KMS-11 (cell line): ENCODE measurements around the gene SLC1A7.

Experiments
- H2AFZ ChIP-seq: fragments of 200-600 bp; sonication (generic); 2 replicates; pipeline ENCODE4 v1.6.1; 2016; ENCODE audit warnings: antibody characterized with exemption, mixed run types, low read depth
- H3K27ac ChIP-seq: fragments of 200-600 bp; sonication (generic); 2 replicates; pipeline ENCODE4 v1.6.1; 2016; ENCODE audit warnings: mild to moderate bottlenecking, mixed run types
- H3K27me3 ChIP-seq: fragments of 200-600 bp; sonication (generic); 2 replicates; pipeline ENCODE4 v1.6.1; 2017; ENCODE audit warnings: mild to moderate bottlenecking, low read depth, mixed run types, moderate library complexity; ENCODE audit not compliant: insufficient read depth
- H3K36me3 ChIP-seq: fragments of 200-600 bp; sonication (generic); 2 replicates; pipeline ENCODE4 v1.6.1; 2017; ENCODE audit warnings: mild to moderate bottlenecking, mixed run types; ENCODE audit not compliant: insufficient read depth
- H3K4me1 ChIP-seq: fragments of 200-600 bp; sonication (generic); 2 replicates; pipeline ENCODE4 v1.6.1; 2016; ENCODE audit warnings: mild to moderate bottlenecking, low read depth, mixed run types; ENCODE audit not compliant: poor library complexity, severe bottlenecking
- H3K4me2 ChIP-seq: fragments of 200-600 bp; sonication (generic); 2 replicates; pipeline ENCODE4 v1.7.0; 2016; ENCODE audit warnings: mild to moderate bottlenecking, mixed run types
- H3K4me3 ChIP-seq: fragments of 200-600 bp; sonication (generic); IDR thresholded peaks from 2 replicates; pipeline ENCODE4 v1.6.1; 2017; ENCODE audit warnings: low read depth, low read length, mixed read lengths; ENCODE audit not compliant: insufficient read depth
- H3K79me2 ChIP-seq: fragments of 200-600 bp; sonication (generic); 2 replicates; pipeline ENCODE4 v1.6.1; 2016; ENCODE audit warnings: low read depth, mixed run types; ENCODE audit not compliant: insufficient read depth
- H3K9ac ChIP-seq: fragments of 200-600 bp; sonication (generic); 2 replicates; pipeline ENCODE4 v1.6.1; 2016; ENCODE audit warnings: mild to moderate bottlenecking, mixed run types
- H4K20me1 ChIP-seq: fragments of 200-600 bp; sonication (generic); 2 replicates; pipeline ENCODE4 v1.6.1; 2016; ENCODE audit warnings: mild to moderate bottlenecking, mixed run types; ENCODE audit not compliant: insufficient read depth
- CTCF ChIP-seq: fragments of 200-600 bp; sonication (generic); conservative IDR thresholded peaks from 2 replicates; pipeline ENCODE4 v1.6.1; 2017; ENCODE audit warnings: low read depth, mild to moderate bottlenecking, antibody characterized with exemption, low read length, moderate library complexity, mixed read lengths

Gene SLC1A7

DNA sequence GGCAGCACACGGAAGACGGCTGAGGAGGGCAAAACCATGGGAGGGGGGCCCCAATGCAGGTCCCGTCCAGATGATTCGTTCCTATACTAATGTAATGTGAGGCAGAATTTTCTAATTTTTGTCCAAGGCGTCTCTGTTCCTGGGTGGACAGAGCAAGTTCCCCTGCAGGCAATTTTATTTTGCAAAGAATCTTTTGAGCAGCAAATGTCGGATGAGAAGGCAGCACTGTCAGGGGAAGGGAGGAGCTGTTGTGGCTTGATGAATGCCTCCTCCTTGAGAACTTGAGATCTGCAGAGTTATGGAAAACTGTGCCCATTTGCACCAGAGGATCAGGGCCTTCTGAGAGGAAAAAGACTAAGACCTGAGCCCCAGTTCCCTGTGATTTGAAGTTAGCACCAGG is 17.3 kb downstream of the SLC1A7 start:
- no peak overlapping the region for H2AFZ ChIP-seq
- no peaks in the 10 kb centered on the region for H4K20me1 ChIP-seq
- no peak overlapping the region for H3K4me3 ChIP-seq
- TF ChIP-seq CTCF: no peak
- no peaks in the 10 kb centered on the region for H3K79me2 ChIP-seq
- no peak overlapping the region for H3K27ac ChIP-seq
- no peak overlapping the region for H3K4me2 ChIP-seq
- H3K27me3 ChIP-seq: no peaks in the 10 kb centered on the region
- H3K36me3 ChIP-seq: no peaks in the 10 kb centered on the region
- H3K9ac ChIP-seq: no peak overlapping the region
- no peaks in the 10 kb centered on the region for H3K4me1 ChIP-seq

DNA sequence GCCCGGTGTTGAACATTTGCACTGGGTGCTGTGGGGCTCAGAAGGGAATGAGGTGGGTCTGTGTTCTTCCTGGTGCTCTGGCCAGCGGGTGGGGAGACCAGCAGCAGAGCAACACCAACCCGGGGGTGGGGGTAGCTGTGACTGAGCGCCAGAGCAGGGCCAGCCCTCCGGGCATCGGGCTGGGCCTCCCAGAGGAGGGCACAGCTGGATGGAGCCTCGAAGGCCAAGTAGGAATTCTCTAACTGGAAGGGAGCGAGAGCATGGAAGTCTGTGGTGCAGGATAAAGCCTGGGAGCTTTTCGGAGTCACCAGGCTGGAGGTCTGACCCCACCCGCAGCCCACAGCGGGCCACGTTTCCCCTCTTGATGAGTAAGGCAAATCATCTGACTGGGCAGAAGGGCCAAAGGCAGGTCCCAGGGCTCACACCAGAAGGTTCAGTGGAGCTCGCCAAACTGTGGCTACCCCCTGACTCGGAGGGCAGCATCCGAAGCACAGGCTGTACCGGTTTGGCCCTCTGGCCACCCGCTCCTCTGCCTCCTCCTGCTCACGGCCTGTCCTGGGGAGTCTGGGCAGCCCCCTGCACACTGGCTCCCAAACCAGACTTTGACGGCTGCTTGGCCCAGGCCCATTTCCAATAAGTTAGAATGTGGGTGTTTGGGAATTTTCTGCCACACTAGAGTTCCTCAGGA is 18.8 kb downstream of the SLC1A7 start:
- H3K9ac ChIP-seq: no peak overlapping the region
- H3K27me3 ChIP-seq: no peaks in the 10 kb centered on the region
- no peaks in the 10 kb centered on the region for H3K4me1 ChIP-seq
- H3K27ac ChIP-seq: no peak overlapping the region
- H4K20me1 ChIP-seq: no peaks in the 10 kb centered on the region
- no peak overlapping the region for H2AFZ ChIP-seq
- no peaks in the 10 kb centered on the region for H3K79me2 ChIP-seq
- H3K36me3 ChIP-seq: no peaks in the 10 kb centered on the region
- no peak for TF ChIP-seq CTCF
- H3K4me3 ChIP-seq: no peak overlapping the region
- no peak overlapping the region for H3K4me2 ChIP-seq

DNA sequence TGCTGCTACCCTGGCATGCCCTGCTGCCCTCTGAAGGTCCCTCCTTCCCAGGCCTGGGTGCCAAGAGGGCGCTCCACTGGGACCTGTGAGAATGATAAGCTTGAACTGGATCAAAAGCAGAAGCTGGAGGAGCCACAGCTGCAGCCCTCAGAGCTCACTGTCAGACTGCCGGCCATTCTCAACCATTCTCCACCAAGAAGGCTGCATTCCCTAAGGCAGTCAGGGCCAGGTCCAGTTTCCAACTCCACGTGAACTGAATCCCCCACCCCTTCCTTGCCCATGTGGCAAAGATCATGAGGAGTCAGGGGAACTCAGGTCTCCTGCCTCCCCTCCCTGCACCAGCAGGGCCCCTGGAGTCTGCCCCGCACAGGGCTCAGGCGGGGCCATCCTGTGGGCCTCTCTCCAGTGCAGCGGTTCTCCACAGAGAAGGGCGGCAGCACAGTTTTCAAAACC is 19.5 kb downstream of the SLC1A7 start:
- no peak for TF ChIP-seq CTCF
- Histone ChIP-seq H3K4me3 (no peak overlapping the region), H3K27ac (no peak overlapping the region), H3K4me1 (no peaks in the 10 kb centered on the region), H3K36me3 (no peaks in the 10 kb centered on the region), H4K20me1 (no peaks in the 10 kb centered on the region), H3K9ac (no peak overlapping the region), H3K79me2 (no peaks in the 10 kb centered on the region), H3K27me3 (no peaks in the 10 kb centered on the region), H3K4me2 (no peak overlapping the region), H2AFZ (no peak overlapping the region)

GRCh38 chr1:53122201-53122885 is 20.1 kb downstream of the SLC1A7 start:
- H3K27ac ChIP-seq: no peak overlapping the region
- no peaks in the 10 kb centered on the region for H3K4me1 ChIP-seq
- H3K27me3 ChIP-seq: no peaks in the 10 kb centered on the region
- H2AFZ ChIP-seq: no peak overlapping the region
- no peak overlapping the region for H3K9ac ChIP-seq
- no peak overlapping the region for H3K4me2 ChIP-seq
- H4K20me1 ChIP-seq: no peaks in the 10 kb centered on the region
- no peak for TF ChIP-seq CTCF
- no peaks in the 10 kb centered on the region for H3K36me3 ChIP-seq
- no peaks in the 10 kb centered on the region for H3K79me2 ChIP-seq
- no peak overlapping the region for H3K4me3 ChIP-seq
